HEK293 (cell line): ENCODE data around the gene TUBB4A.
A peak's percentile ranks its signal among the peaks of the same experiment; 100 is the strongest.

ENCODE experiments used
- CTCF ChIA-PET: fragments of 350-600 bp; formaldehyde crosslinking; extraction: SDS; loops from one replicate; lab custom pipeline; 2021; ENCODE audit warnings: antibody characterized with exemption; lab: Yijun Ruan, JAX
- POLR2A ChIA-PET: fragments of 300-600 bp; formaldehyde crosslinking; extraction: SDS; loops from one replicate; lab custom pipeline; 2020; ENCODE audit warnings: antibody characterized with exemption, inconsistent platforms; lab: Yijun Ruan, JAX
- H3K27ac ChIP-seq: fragments of 200-500 bp; sonication (Bioruptor generic); 2 replicates; pipeline ENCODE4 v1.5.1; 2014; ENCODE audit warnings: low read depth, low read length, control low read depth, inconsistent platforms; ENCODE audit errors: extremely low read depth
- H3K36me3 ChIP-seq, 2 experiments: fragments of 200-500 bp in 1 of 2; sonication (Bioruptor generic) in 1 of 2; 1 replicate in 1 of 2; 2 replicates in 1 of 2; pipeline ENCODE4 v1.5.1; 2014 to 2017; ENCODE audit warnings: inconsistent platforms in 2 of 2, low read length in 2 of 2; ENCODE audit not compliant: control insufficient read depth in 2 of 2, insufficient read depth in 1 of 2
- H3K4me1 ChIP-seq: fragments of 200-500 bp; sonication (Bioruptor generic); 2 replicates; pipeline ENCODE4 v1.5.1; 2014; ENCODE audit warnings: mild to moderate bottlenecking, low read length, inconsistent platforms; ENCODE audit not compliant: control insufficient read depth, insufficient read depth
- H3K4me3 ChIP-seq: 2 replicates; pipeline ENCODE4 v1.5.1; 2011; ENCODE audit warnings: low read depth, mild to moderate bottlenecking, control low read depth, low read length, moderate library complexity
- H3K9me3 ChIP-seq: fragments of 200-500 bp; sonication (Bioruptor generic); 2 replicates; pipeline ENCODE4 v1.5.1; 2014; ENCODE audit warnings: low read depth, low read length, inconsistent platforms; ENCODE audit not compliant: control insufficient read depth, insufficient read depth
- BCL11A ChIP-seq: fragments of 450-650 bp; formaldehyde crosslinking; IDR thresholded peaks from 2 replicates; pipeline ENCODE4 v1.5.1; 2016; ENCODE audit warnings: low read depth, missing biosample characterization, missing genetic modification characterization
- EGR2 ChIP-seq: fragments of 450-650 bp; formaldehyde crosslinking; IDR thresholded peaks from 2 replicates; pipeline ENCODE4 v1.5.1; 2016; ENCODE audit warnings: low read depth, missing biosample characterization, missing genetic modification characterization
- GLIS2 ChIP-seq: fragments of 450-650 bp; formaldehyde crosslinking; IDR thresholded peaks from 2 replicates; pipeline ENCODE4 v1.5.1; 2016; ENCODE audit warnings: missing biosample characterization, missing genetic modification characterization
- IKZF3 ChIP-seq: fragments of 450-650 bp; IDR thresholded peaks from 2 replicates; pipeline ENCODE4 v1.5.0; 2018; ENCODE audit warnings: missing biosample characterization, mild to moderate bottlenecking, missing genetic modification characterization, moderate library complexity
- KLF7 ChIP-seq: fragments of 450-650 bp; formaldehyde crosslinking; IDR thresholded peaks from 2 replicates; pipeline ENCODE4 v1.5.1; 2016; ENCODE audit warnings: missing biosample characterization, missing genetic modification characterization, borderline replicate concordance
- KLF9 ChIP-seq: fragments of 450-650 bp; formaldehyde crosslinking; IDR thresholded peaks from 2 replicates; pipeline ENCODE4 v1.5.1; 2016; ENCODE audit warnings: missing biosample characterization, missing genetic modification characterization, low read depth
- MYNN ChIP-seq: fragments of 450-650 bp; formaldehyde crosslinking; IDR thresholded peaks from 2 replicates; pipeline ENCODE4 v1.5.1; 2016; ENCODE audit warnings: missing biosample characterization, missing genetic modification characterization, borderline replicate concordance
- PATZ1 ChIP-seq: fragments of 450-650 bp; formaldehyde crosslinking; IDR thresholded peaks from 2 replicates; pipeline ENCODE4 v1.5.1; 2016; ENCODE audit warnings: missing biosample characterization, missing genetic modification characterization
- PRDM10 ChIP-seq: fragments of 450-650 bp; formaldehyde crosslinking; IDR thresholded peaks from 2 replicates; pipeline ENCODE4 v1.5.1; 2016; ENCODE audit warnings: missing biosample characterization, missing genetic modification characterization
- SCRT1 ChIP-seq: fragments of 450-650 bp; formaldehyde crosslinking; IDR thresholded peaks from 2 replicates; pipeline ENCODE4 v1.5.1; 2016; ENCODE audit warnings: missing biosample characterization, missing genetic modification characterization, borderline replicate concordance
- YY1 ChIP-seq: fragments of 450-650 bp; formaldehyde crosslinking; IDR thresholded peaks from 2 replicates; pipeline ENCODE4 v1.5.1; 2018; ENCODE audit warnings: missing biosample characterization, missing genetic modification characterization
- ZBTB10 ChIP-seq: fragments of 450-650 bp; formaldehyde crosslinking; IDR thresholded peaks from 2 replicates; pipeline ENCODE4 v1.5.1; 2016; ENCODE audit warnings: missing biosample characterization, missing genetic modification characterization
- ZBTB8A ChIP-seq: fragments of 450-650 bp; formaldehyde crosslinking; IDR thresholded peaks from 2 replicates; pipeline ENCODE4 v1.5.1; 2016; ENCODE audit warnings: missing biosample characterization, missing genetic modification characterization
- ZFP69B ChIP-seq: fragments of 450-650 bp; formaldehyde crosslinking; IDR thresholded peaks from 2 replicates; pipeline ENCODE4 v1.5.1; 2016; ENCODE audit warnings: missing biosample characterization, missing genetic modification characterization
- ZNF335 ChIP-seq: fragments of 450-650 bp; formaldehyde crosslinking; conservative IDR thresholded peaks from 2 replicates; pipeline ENCODE4 v1.5.1; 2016; ENCODE audit warnings: missing biosample characterization, missing genetic modification characterization
- ZNF366 ChIP-seq: fragments of 450-650 bp; formaldehyde crosslinking; conservative IDR thresholded peaks from 2 replicates; pipeline ENCODE4 v1.5.1; 2016; ENCODE audit warnings: missing biosample characterization, missing genetic modification characterization
- ZNF404 ChIP-seq: fragments of 450-650 bp; formaldehyde crosslinking; IDR thresholded peaks from 2 replicates; pipeline ENCODE4 v1.5.1; 2017; ENCODE audit warnings: missing biosample characterization, missing genetic modification characterization
- ZNF423 ChIP-seq: fragments of 450-650 bp; formaldehyde crosslinking; IDR thresholded peaks from 2 replicates; pipeline ENCODE4 v1.5.1; 2016; ENCODE audit warnings: missing biosample characterization, missing genetic modification characterization
- ZNF48 ChIP-seq: fragments of 450-650 bp; formaldehyde crosslinking; IDR thresholded peaks from 2 replicates; pipeline ENCODE4 v1.5.1; 2016; ENCODE audit warnings: missing biosample characterization, missing genetic modification characterization
- ZNF692 ChIP-seq: fragments of 450-650 bp; formaldehyde crosslinking; IDR thresholded peaks from 2 replicates; pipeline ENCODE4 v1.5.1; 2016; ENCODE audit warnings: missing biosample characterization, missing genetic modification characterization
- ZNF76 ChIP-seq: fragments of 450-650 bp; formaldehyde crosslinking; IDR thresholded peaks from 2 replicates; pipeline ENCODE4; 2016; ENCODE audit warnings: low read depth, missing biosample characterization, missing genetic modification characterization, borderline replicate concordance
- TF ChIP-seq, protein P1 (sequence below): fragments of 450-650 bp; formaldehyde crosslinking; IDR thresholded peaks from 2 replicates; pipeline ENCODE4 v1.5.1; 2016; ENCODE audit warnings: missing biosample characterization, missing genetic modification characterization

The TUBB4A gene

GRCh38 chr19:6501740-6502648 is at the start of gene TUBB4A:
Gene TUBB4A, minus strand, starts transcription at chr19:6502309. Its CDS starts 97 bp downstream, at chr19:6502212.
- CTCF ChIA-PET, result no interaction called here
- no peaks in the 10 kb centered on the region; a peak in 1 of 3 replicates for H3K36me3 ChIP-seq
- TF ChIP-seq GLIS2 (tag by site-specific recombination) (peak; percentile 91), ZFP69B (tag by site-specific recombination) (0 out of 2 replicates have a peak, but pooled peaks have one; percentile 53), IKZF3 (tag by site-specific recombination) (0 out of 2 replicates have a peak, but pooled peaks have one; percentile 4), PATZ1 (peak; percentile 85), ZNF48 (tag by site-specific recombination) (no peak), ZBTB8A (tag by site-specific recombination) (peak; percentile 51; the same call in 1 of the 2 replicates), YY1 (no peak), KLF9 (tag by site-specific recombination) (peak; percentile 62; the same call in 1 of the 2 replicates), ZNF404 (tag by site-specific recombination) (no peak), PRDM10 (peak; percentile 79), ZNF366 (tag by site-specific recombination) (0 out of 2 replicates have a peak, but pooled peaks have one; percentile 15), BCL11A (tag by site-specific recombination) (peak; percentile 36; the same call in 1 of the 2 replicates), MYNN (no peak), ZNF335 (peak; percentile 72), KLF7 (tag by site-specific recombination) (peak; percentile 48; the same call in 1 of the 2 replicates), ZBTB10 (tag by site-specific recombination) (peak; percentile 57; the same call in 1 of the 2 replicates), SCRT1 (tag by site-specific recombination) (no peak), EGR2 (tag by site-specific recombination) (peak; percentile 58), ZNF692 (tag by site-specific recombination) (peak; percentile 49; the same call in 1 of the 2 replicates), ZNF423 (tag by site-specific recombination) (peak; percentile 91), ZNF76 (tag by site-specific recombination) (0 out of 2 replicates have a peak, but pooled peaks have one; percentile 21)
- TF ChIP-seq, protein P1, sequence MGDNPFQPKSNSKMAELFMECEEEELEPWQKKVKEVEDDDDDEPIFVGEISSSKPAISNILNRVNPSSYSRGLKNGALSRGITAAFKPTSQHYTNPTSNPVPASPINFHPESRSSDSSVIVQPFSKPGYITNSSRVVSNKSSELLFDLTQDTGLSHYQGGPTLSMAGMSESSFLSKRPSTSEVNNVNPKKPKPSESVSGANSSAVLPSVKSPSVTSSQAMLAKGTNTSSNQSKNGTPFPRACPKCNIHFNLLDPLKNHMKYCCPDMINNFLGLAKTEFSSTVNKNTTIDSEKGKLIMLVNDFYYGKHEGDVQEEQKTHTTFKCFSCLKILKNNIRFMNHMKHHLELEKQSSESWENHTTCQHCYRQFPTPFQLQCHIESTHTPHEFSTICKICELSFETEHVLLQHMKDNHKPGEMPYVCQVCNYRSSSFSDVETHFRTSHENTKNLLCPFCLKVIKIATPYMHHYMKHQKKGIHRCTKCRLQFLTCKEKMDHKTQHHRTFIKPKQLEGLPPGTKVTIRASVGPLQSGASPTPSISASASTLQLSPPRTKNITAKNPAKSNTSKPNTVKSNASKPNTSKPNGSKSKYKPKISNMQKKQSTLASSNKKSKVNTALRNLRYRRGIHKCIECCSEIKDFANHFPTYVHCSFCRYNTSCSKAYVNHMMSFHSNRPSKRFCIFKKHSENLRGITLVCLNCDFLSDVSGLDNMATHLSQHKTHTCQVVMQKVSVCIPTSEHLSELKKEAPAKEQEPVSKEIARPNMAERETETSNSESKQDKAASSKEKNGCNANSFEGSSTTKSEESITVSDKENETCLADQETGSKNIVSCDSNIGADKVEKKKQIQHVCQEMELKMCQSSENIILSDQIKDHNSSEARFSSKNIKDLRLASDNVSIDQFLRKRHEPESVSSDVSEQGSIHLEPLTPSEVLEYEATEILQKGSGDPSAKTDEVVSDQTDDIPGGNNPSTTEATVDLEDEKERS (tag by site-specific recombination), result no peak

More at GRCh38 chr19:6501740-6502648, at the start of gene TUBB4A:
- peak within 1 kb of the TSS; percentile 42 for H3K4me3 ChIP-seq
- no peaks in the 10 kb centered on the region for H3K9me3 ChIP-seq
- POLR2A ChIA-PET, result interaction anchor here (0.6 kb wide), 1 partner anchor 15 kb away, joined by 4 read pairs; no protein-coding TSS in a partner anchor
- no peak within 1 kb of the TSS for H3K27ac ChIP-seq
- no peaks in the 10 kb centered on the region; the same call in 1 of the 2 replicates for H3K4me1 ChIP-seq
